Measurements from ENCODE around the gene AS3MT. TPM values are rescaled to one million over a fixed set of nuclear protein-coding genes. Genes with fewer than 3 reads are reported as not detected.

AS3MT gene
- total RNA-seq, 1 donor from 2014 or later = 0.64 TPM

GRCh38 chr10:102824664-102825063 is 44.6 kb upstream of the AS3MT start:
- no peak for FAIRE-seq
- H3K27ac ChIP-seq (ENCODE audit: low read depth, low read length) = no peak overlapping the region
- no peaks in the 10 kb centered on the region for H3K4me1 ChIP-seq (ENCODE audit: insufficient read depth, low read length)
- H3K4me1 Mint-ChIP-seq (ENCODE audit: low read depth, unreplicated experiment) = peaks cover 2% of the 10 kb centered on the region
- H2AFZ ChIP-seq (ENCODE audit: low read depth, low read length) = no peak overlapping the region
- no peaks in the 10 kb centered on the region for H4K20me1 ChIP-seq (ENCODE audit: insufficient read depth, low read length)
- peaks cover 2% of the 10 kb centered on the region for H3K27me3 Mint-ChIP-seq (ENCODE audit: low read depth, unreplicated experiment)
- no peak overlapping the region for H3K4me3 Mint-ChIP-seq (ENCODE audit: unreplicated experiment)
- no peaks in the 10 kb centered on the region for H3K9me3 Mint-ChIP-seq (ENCODE audit: unreplicated experiment)
- H3K27me3 ChIP-seq (ENCODE audit: insufficient read depth, low read length) = no peaks in the 10 kb centered on the region
- H3K36me3 ChIP-seq (ENCODE audit: insufficient read depth, low read length) = no peaks in the 10 kb centered on the region
- no peak overlapping the region for H3K4me3 ChIP-seq (ENCODE audit: insufficient read depth, low read depth, low read length)
- H3K4me2 ChIP-seq (ENCODE audit: low read length) = no peak overlapping the region
- no peaks in the 10 kb centered on the region for H3K79me2 ChIP-seq (ENCODE audit: insufficient read depth, low read length)
- H3K27ac Mint-ChIP-seq (ENCODE audit: unreplicated experiment) = no peak overlapping the region
- H3K9me3 ChIP-seq (ENCODE audit: insufficient read depth, low read depth, low read length) = no peaks in the 10 kb centered on the region
- no peak overlapping the region for H3K9ac ChIP-seq (ENCODE audit: low read length)
- no peak for DNase-seq (ENCODE audit: low read depth)
- peaks cover 3% of the 10 kb centered on the region for H3K36me3 Mint-ChIP-seq (ENCODE audit: low read depth, unreplicated experiment)
- no peak for TF ChIP-seq EZH2 (IDR thresholded peaks at IDR 0.05; ENCODE audit: insufficient read depth, low read length)
- no peak for TF ChIP-seq CTCF (IDR thresholded peaks at IDR 0.05; ENCODE audit: insufficient read depth, low read depth, low read length)

- Histone ChIP-seq H2AFZ (ENCODE audit: low read depth, low read length) (no peak overlapping the region), H3K4me2 (ENCODE audit: low read length) (no peak overlapping the region), H3K79me2 (ENCODE audit: insufficient read depth, low read length) (no peaks in the 10 kb centered on the region), H4K20me1 (ENCODE audit: insufficient read depth, low read length) (no peaks in the 10 kb centered on the region), H3K9me3 (ENCODE audit: insufficient read depth, low read depth, low read length) (no peaks in the 10 kb centered on the region), H3K4me3 (ENCODE audit: insufficient read depth, low read depth, low read length) (no peak overlapping the region), H3K4me1 (ENCODE audit: insufficient read depth, low read length) (no peaks in the 10 kb centered on the region), H3K27me3 (ENCODE audit: insufficient read depth, low read length) (no peaks in the 10 kb centered on the region), H3K27ac (ENCODE audit: low read depth, low read length) (no peak overlapping the region), H3K36me3 (ENCODE audit: insufficient read depth, low read length) (no peaks in the 10 kb centered on the region), H3K9ac (ENCODE audit: low read length) (no peak overlapping the region)
- DNase-seq (ENCODE audit: low read depth) (no peak), FAIRE-seq (no peak)
- Mint-ChIP-seq H3K27ac (ENCODE audit: unreplicated experiment) (no peak overlapping the region), H3K9me3 (ENCODE audit: unreplicated experiment) (no peaks in the 10 kb centered on the region), H3K4me3 (ENCODE audit: unreplicated experiment) (no peak overlapping the region), H3K27me3 (ENCODE audit: low read depth, unreplicated experiment) (peaks cover 14% of the 10 kb centered on the region), H3K36me3 (ENCODE audit: low read depth, unreplicated experiment) (peaks cover 3% of the 10 kb centered on the region), H3K4me1 (ENCODE audit: low read depth, unreplicated experiment) (peaks cover 2% of the 10 kb centered on the region)
- TF ChIP-seq EZH2 (IDR thresholded peaks at IDR 0.05; ENCODE audit: insufficient read depth, low read length) (no peak), CTCF (IDR thresholded peaks at IDR 0.05; ENCODE audit: insufficient read depth, low read depth, low read length) (no peak)
These were observed 43.0 kb upstream of the AS3MT start for GRCh38 chr10:102826148-102826796.

DNA sequence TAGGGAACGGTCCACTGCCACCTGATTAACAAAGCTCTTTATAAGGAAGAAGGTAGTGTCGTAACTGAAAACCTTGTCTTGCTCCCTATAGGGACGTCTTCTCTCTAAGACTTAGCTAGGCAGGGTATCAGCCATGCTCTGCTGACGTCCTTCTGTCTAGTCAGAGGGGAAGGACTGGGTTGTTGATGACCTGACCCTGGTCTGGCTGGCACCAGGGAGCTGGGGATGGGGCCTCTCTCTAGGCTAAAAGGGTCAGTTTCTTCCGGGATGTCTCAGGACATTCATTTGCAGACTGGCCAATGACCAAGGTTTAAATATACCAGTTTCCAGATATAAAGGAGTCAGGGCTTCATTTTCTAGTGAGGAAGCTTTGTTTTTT is 41.7 kb upstream of the AS3MT start:
- no peak for FAIRE-seq
- no peak overlapping the region for H3K9ac ChIP-seq (ENCODE audit: low read length)

More for the DNA sequence above, 41.7 kb upstream of the AS3MT start:
- no peak overlapping the region for H3K27ac Mint-ChIP-seq (ENCODE audit: unreplicated experiment)
- Histone ChIP-seq H3K4me1 (ENCODE audit: insufficient read depth, low read length) (no peaks in the 10 kb centered on the region), H3K27me3 (ENCODE audit: insufficient read depth, low read length) (no peaks in the 10 kb centered on the region), H2AFZ (ENCODE audit: low read depth, low read length) (no peak overlapping the region), H3K36me3 (ENCODE audit: insufficient read depth, low read length) (no peaks in the 10 kb centered on the region), H3K9me3 (ENCODE audit: insufficient read depth, low read depth, low read length) (no peaks in the 10 kb centered on the region), H3K79me2 (ENCODE audit: insufficient read depth, low read length) (no peaks in the 10 kb centered on the region), H3K4me3 (ENCODE audit: insufficient read depth, low read depth, low read length) (no peak overlapping the region), H3K4me2 (ENCODE audit: low read length) (no peak overlapping the region), H4K20me1 (ENCODE audit: insufficient read depth, low read length) (no peaks in the 10 kb centered on the region), H3K27ac (ENCODE audit: low read depth, low read length) (no peak overlapping the region)
- H3K4me3 Mint-ChIP-seq (ENCODE audit: unreplicated experiment) = no peak overlapping the region
- peaks cover 5% of the 10 kb centered on the region for H3K4me1 Mint-ChIP-seq (ENCODE audit: low read depth, unreplicated experiment)
- H3K27me3 Mint-ChIP-seq (ENCODE audit: low read depth, unreplicated experiment) = peaks cover 18% of the 10 kb centered on the region
- no peaks in the 10 kb centered on the region for H3K9me3 Mint-ChIP-seq (ENCODE audit: unreplicated experiment)
- H3K36me3 Mint-ChIP-seq (ENCODE audit: low read depth, unreplicated experiment) = peaks cover 3% of the 10 kb centered on the region
- no peak for DNase-seq (ENCODE audit: low read depth)
- no peak for TF ChIP-seq EZH2 (IDR thresholded peaks at IDR 0.05; ENCODE audit: insufficient read depth, low read length)
- no peak for TF ChIP-seq CTCF (IDR thresholded peaks at IDR 0.05; ENCODE audit: insufficient read depth, low read depth, low read length)

Data from astrocyte (in vitro differentiated cells and primary cell).